ENCODE data around the gene TAS2R20. TPM values are rescaled to one million over a fixed set of nuclear protein-coding genes. Genes with fewer than 3 reads are reported as not detected.
A peak's percentile ranks its signal among the peaks of the same experiment; 100 is the strongest.
"Not testable (repeated sequence)": the region's sequence is repeated elsewhere in the genome, so short reads cannot be mapped to it uniquely, and the experiment has no call there.

Gene TAS2R20, protein sequence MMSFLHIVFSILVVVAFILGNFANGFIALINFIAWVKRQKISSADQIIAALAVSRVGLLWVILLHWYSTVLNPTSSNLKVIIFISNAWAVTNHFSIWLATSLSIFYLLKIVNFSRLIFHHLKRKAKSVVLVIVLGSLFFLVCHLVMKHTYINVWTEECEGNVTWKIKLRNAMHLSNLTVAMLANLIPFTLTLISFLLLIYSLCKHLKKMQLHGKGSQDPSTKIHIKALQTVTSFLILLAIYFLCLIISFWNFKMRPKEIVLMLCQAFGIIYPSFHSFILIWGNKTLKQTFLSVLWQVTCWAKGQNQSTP
- total RNA-seq: 0.45 TPM

DNA sequence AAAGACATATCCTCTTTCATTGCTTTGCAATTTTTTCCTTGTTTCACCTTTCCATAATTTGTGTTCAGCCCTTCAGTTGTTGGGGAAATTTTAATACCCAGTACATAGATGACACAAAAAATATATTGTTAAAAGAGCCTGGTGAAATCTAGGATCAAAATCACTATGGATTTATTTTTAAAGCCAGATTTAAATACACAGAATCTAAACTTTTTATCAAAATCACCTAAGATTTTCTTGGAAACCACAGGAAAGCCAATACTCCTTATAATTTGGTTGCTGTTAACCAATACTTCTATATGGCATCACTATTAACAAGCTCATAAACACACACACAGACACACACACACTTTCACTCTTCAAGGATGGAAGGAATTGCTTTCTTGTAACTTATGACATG, at the start of gene TAS2R20:
Gene TAS2R20, minus strand, starts transcription at position 101 of the 400 bp plus-strand sequence. CDS start 429 bp downstream, outside the sequence.
- DNase-seq (ENCODE audit: low spot score): no peak
- ATAC-seq: no peak

DNA sequence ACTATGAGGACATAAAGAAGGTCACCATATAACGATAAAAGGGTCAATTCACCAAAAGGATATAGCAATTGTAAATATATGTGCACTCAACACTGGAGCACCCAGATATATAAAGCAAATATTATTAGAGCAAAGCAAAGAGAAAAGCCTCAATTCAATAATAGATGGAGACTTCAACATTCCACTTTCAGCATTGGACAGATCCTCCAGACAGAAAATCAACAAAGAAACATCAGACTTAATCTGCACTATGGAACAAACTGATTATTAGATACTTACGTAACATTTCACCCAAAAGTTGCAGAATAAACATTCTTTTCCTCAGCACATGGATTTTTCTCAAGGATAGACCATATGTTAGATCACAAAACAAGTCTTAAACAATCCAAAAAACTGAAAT, 43.3 kb upstream of the TAS2R20 start:
- ATAC-seq; DNase-seq (ENCODE audit: low spot score): not testable (repeated sequence)

DNA sequence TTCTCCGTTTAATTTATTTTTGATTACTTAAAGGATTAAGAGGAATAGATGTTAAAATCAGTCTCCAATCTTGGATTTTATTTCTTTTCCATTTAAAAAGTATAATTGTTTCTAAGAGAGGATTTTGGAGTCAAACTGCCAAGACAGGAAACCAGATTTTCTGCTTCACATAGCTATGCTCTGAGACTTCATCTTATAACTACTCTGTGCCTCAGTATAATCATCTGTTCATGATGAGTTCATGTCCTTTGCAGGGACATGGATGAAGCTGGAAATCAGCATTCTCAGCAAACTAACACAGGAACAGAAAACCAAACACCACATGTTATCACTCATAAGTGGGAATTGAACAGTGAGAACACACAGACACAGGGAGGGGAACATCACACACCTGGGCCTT, 42.1 kb upstream of the TAS2R20 start:
- DNase-seq (ENCODE audit: low spot score) (no peak), ATAC-seq (no peak)

DNA sequence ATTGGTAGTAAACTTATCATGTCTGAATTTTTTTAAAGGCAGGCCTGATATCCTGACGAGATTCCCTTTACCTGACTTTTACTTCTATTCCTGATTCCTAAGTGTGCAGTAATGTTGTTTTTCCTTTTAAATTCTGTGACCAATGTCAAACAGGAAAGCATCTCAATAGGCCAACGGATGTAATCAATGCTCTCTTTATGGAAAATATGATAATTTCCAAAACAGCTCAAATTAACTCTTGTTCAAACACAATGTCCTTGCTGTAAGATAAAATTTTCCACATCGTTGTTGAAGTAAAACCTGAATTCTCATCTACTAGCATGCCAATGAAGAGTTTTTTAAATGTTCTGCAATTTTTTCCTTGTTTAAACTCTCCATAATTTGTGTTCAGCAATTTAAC, 41.1 kb upstream of the TAS2R20 start:
- no peak for DNase-seq (ENCODE audit: low spot score)
- ATAC-seq: no peak

DNA sequence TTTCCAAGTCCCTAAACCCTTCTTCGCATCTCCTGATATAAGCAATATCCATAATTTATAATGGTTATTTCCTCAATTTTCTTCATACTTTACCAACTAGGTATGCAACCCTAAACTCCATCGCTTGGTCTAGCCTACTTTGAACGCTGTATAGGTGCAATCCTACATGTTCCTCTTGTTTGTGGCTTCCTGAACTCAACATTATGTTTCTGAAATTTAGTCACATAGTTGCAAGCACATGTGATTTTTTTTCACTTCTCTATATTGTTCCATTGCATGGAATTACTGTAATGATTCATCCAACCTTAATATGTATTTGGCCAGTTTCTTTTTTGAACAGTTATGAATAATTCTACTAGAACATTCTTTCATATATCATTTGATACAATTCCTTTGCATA, 35.9 kb upstream of the TAS2R20 start:
- ATAC-seq; DNase-seq (ENCODE audit: low spot score): not testable (repeated sequence)

DNA sequence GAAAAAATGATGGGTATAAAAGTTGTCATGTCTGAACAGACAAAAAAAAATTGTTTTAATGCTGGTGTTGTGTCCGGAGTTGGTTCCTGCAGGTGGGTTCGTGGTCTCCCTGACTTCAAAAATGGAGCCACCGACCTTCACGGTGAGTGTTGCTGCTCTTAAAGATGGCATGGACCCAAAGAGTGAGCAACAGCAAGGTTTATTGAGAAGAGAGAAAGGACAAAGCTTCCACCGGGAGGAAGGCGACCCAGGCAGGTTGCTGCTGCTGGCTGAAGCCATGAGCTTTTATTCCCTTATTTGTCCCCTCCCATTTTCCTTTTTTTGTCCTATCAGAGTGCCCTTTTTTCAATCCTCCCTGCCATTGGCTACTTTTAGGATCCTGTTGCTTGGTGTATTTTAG, 33.2 kb upstream of the TAS2R20 start, which contains the start of gene TAS2R31:
Gene TAS2R31, minus strand, starts transcription at position 101 of the 400 bp plus-strand sequence. Its CDS starts 72 bp downstream, at position 29.
- ATAC-seq: no peak
- DNase-seq (ENCODE audit: low spot score): no peak

DNA sequence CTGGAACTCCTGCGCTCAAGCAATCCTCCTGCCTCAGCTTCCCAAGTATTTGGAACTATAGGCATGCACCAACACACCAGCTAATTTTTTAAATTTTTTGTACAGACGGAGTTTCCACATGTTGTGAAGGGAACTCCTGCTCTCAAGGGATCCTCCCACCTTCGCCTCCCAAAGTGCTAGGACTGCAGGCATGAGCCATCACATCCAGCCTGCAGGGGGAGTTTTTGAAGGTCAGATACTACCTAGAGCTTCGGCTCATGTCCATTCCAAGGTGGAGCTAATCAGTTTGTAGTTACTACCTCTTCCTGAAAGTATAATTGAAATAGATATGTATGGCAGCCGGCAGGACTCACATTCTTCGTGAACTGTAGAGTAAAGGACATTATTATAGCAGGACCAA, 28.0 kb upstream of the TAS2R20 start:
- no peak for ATAC-seq
- no peak for DNase-seq (ENCODE audit: low spot score)

DNA sequence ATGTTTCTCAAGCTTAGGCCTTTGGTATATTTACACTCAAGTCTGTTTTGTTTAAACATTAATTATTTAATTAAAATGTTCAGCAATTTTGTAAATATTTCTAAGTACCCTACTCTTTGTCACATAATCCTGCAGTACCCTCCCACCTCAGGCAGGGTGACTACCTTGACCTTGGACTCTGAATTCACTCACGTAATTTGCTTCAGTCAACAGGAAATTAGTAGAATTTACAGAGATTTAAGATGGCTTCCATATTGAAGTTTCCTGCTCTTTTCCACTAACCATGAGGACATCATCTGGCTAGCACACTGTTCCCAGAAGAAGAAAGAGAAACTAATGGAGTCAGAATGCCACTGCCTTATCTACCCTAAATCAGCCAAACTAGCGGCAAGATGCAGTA, 25.3 kb upstream of the TAS2R20 start:
- no peak for ATAC-seq
- no peak for DNase-seq (ENCODE audit: low spot score)

DNA sequence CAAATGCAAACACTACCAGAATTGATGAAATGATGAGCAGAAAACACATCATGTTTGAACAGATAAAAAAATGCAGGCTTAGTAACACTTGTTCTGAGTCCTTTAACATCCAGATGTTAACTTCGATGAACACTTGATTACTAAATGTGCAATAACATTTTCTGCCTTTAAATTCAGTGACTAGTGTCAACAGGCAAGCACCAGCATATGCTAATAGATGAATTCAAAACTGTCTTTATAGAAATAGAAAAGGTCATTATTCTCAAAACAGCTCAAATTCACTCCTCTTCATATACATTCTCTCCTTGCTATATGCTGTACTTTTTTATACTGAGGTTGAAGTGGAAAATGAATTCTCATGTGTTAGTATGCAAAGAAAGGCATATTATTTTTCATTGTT, 24.4 kb upstream of the TAS2R20 start, which contains the start of gene TAS2R19:
Gene TAS2R19, minus strand, starts transcription at position 101 of the 400 bp plus-strand sequence. Its CDS starts 49 bp downstream, at position 52.
- no peak for ATAC-seq
- no peak for DNase-seq (ENCODE audit: low spot score)

DNA sequence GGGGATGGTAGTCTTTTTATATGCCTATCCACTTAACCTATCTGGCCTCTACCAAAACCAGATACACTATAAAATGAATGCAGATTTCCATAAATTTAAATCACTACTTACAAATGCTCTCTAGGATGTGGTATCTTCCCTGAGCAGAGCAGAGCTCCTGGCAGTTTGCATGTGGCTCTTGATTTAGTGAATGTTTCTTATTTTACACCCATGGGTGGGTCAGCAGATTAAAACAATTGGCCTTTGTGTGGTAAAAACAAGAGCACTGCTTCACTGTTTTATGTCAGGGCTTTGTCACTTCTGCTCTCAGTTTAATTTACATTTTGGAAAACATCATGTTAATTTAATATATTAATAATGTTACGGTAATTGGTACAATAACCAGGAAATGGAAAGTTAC, 18.8 kb upstream of the TAS2R20 start:
- ATAC-seq (no peak), DNase-seq (ENCODE audit: low spot score) (no peak)

DNA sequence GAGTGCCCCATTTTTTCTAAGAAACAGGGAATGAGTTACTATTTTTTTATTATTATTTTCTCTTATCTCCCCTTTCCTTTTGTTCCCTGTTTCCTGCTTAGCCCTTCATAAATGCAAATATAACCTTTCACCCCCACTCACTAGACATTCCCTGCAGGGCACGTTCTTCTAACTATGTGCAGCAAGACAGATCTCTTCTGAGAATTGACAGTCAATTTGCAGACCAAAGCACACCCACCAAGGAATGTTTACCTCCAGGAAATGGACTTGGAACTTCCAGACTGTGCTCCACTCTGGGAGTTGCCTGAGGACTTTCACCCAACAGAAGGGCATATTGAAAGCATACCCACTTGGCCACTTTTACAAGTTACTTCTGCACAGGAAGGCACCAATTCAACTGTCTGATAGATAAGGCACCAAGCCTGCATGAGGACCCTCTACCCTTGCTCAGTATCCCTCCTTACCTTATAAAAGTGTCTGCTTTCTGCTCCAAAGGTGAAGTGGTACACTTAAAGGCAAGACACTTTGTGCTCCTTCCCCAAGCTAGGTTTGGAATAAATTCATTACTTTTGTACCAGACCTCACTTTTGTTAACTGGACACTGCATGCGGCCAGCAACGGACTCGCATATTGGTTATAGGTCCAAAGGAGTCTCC, 17.8 kb upstream of the TAS2R20 start:
- DNase-seq (ENCODE audit: low spot score): no peak
- ATAC-seq: peak; percentile 90

DNA sequence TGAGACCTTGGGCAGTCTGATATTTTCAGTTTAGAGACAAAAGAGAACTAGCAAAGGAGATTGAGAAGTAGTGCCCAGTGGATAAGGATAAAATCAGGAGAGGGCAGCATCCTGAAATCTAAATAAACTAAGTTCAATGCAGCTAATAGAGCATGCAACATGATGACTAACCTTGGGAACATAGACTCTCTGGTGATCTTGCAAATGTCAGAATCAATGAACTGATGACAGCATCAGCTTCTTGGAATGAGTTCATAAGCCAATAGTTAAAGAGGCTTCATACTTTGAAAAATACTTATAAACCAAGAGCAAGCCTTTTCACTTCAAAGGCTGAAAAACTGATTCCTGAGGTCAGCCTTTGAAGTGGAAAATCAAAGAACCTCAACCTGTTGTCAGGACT, 16.1 kb upstream of the TAS2R20 start:
- no peak for DNase-seq (ENCODE audit: low spot score)
- ATAC-seq: no peak

DNA sequence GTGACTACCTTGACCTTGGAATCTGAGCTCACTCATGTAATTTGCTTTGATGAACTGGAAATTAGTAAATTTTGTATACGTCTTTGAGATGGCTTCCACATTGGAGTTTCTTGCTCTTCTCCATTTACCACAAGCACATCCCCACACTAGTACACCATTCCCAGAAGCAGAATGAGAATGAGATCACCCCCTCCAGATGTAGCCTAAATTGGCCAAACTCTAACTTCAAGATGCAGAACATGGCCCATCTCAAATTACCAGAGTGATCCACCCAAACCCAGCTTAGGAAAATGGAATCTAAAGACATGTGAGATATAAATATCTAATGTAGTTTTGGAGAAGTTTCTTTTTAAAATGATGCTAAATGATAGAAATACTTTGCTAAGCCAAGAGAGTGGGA, 9.5 kb upstream of the TAS2R20 start:
- DNase-seq (ENCODE audit: low spot score) (no peak), ATAC-seq (no peak)

DNA sequence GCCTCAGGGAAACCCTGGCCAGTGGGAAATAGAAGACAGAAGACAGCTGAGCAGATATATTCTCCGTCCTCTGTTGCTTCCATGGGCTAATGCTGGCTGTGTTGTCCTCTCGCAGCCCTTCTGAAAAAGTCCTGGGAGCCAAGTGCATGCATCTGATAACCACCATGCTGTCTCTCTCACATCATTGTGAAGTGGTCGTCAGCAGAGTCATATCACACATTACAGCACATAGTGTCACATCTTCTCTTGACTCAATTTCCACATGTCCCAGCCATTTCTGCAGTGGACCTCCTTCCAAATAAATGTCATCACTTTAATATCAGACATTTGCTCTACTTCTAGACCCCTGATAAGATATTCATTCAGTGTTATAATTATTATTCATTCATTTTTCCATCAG, 3.8 kb downstream of the TAS2R20 start:
- ATAC-seq (no peak), DNase-seq (ENCODE audit: low spot score) (no peak)

DNA sequence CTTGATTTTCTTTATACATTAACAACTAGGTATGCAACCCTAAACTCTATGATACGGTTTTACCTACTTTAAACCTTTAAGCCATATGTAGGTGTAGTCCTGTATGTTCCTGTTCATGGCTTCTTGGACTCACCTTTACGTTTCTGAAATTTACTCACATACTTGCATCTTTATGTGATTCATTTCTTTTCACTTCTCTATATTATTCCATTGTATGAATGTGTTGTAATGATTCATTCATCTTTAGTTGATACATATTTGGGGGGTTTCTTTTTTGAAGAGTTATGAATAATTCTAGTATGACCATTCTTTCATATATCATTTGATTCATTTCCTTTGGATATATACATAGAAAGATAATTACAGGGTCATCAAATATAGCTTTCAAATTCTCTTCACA, 9.0 kb downstream of the TAS2R20 start:
- no peak for ATAC-seq
- no peak for DNase-seq (ENCODE audit: low spot score)

DNA sequence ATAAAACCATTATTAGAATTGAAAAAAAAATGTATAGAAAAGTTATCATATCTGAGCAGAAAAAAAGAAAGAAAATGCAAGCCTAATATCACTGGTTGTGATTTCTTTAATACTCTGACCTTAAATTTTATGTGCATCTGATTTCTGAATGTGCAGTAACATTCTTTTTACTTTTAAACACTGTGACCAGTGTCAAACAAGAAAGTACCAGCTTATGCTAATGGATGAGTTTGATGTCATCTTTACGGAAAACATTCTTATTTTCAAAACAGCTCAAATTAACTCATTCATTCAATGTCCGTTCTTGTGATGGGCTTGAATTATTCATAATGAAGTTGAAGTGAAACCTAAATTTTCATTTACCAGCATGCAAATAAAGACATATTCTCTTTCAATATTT, 11.3 kb downstream of the TAS2R20 start, which contains the start of gene TAS2R50:
Gene TAS2R50, minus strand, starts transcription at position 101 of the 400 bp plus-strand sequence. Its CDS starts 52 bp downstream, at position 49.
- ATAC-seq (no peak), DNase-seq (ENCODE audit: low spot score) (no peak)

DNA sequence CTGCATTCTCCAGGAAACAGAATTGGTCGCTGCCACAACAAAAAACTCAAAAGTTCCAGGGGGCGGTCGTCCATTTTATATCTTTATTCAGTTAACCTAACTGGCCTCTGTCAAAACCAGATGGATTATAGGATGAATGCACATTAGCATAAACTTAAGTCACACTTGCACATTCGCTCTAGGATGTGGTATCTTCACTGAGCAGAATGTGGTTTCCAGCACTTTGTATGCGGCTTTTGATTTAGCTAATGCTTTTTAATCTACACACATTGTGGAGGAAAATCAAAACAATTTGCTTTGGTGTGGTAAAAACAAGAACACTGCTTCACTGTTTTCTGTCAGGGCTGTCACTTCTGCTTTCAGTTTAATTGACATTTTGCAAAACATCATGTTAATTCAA, 15.9 kb downstream of the TAS2R20 start:
- no peak for ATAC-seq
- DNase-seq (ENCODE audit: low spot score): no peak

DNA sequence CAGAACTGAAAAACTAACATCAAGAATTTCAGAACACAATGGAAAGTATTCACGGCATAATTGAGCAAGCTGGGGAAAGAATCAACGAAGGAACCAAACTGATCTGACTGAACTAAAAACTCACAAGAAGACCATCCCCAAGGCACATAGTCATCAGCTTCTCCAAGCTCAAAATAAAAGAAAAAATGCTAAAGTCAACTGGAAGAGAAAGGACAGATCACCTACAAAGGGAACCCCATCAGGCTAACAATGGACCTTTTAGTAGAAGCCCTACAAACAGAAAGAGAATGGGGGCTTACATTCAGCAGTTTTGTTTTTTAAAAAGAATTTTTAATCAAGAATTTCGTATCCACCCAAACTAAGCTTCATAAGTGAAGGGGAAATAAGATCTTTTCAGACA, 23.1 kb downstream of the TAS2R20 start:
- no peak for DNase-seq (ENCODE audit: low spot score)
- ATAC-seq: no peak

DNA sequence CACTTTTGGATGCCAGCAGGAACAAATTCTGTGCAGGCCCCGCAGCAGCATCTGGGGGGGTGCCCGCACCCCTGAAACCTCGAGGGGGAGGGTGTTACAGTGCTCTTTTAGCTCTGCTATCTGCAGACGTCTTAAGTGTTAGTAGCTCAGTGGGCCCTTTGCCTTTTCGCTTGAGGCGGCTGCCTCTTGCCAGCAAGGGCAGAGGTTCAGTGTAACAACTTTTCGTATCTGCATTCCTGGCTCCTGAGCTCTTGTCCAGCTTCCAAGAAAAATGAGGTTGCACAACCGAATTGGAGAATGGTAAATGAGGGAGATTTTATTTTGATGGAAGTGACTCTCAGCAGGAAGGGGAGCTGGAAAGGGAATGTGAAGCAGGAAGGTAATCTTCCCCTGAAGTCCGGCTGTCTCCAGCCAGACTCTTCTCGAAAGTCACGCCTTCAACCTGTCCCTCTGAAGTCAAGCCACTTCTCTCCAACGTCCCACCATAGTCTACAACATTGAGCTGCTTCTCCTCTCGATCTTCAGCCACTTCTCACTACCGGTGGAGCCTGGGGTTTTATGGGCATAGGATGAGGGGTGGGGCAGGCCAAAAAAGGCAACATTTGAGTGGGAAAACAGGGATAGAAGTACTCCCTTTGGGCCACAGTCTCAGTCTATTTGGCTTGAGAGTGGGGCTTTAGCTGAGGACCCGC, 29.2 kb downstream of the TAS2R20 start:
- ATAC-seq: peak; percentile 98

DNA sequence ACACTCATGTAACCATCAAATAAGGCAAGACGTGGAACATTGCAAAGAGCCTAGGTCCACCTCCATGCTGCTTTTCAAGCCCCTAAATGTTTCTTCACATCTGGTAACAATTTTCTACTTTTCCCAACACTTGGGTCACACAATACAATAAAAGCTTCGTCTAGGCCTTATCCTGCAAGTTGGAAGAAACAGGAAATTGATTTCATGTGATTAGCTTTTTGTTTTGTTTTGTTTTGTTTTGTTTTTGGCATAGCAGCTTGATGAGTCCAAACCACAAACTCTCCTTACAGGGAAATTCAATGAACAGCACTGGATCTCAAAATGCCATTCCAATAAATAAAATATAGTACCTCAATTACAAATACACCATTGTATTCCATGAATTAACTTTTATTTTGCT, 30.7 kb downstream of the TAS2R20 start:
- DNase-seq (ENCODE audit: low spot score): no peak
- no peak for ATAC-seq

More for the DNA sequence above, 29.2 kb downstream of the TAS2R20 start:
- peak; percentile 71 for DNase-seq (ENCODE audit: low spot score)

DNA sequence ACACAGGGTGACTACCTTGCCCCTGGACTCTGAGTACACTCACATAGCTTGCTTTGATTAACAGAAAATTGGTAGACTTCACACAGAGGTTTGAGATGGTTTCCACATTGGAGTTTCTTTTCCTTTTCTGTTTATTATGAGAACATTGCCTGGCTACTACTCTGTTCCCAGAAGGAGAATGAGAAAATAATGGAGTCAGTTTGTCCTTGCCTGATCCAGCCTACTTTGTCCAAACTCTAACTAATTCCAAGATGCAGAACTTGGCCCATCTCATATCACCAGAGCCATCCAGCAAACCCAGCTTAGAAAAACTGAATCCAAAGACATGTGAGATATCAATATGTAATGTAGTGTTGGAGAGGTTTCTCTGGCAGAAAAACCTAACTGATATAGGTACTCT, 31.8 kb downstream of the TAS2R20 start:
- ATAC-seq: no peak
- no peak for DNase-seq (ENCODE audit: low spot score)

DNA sequence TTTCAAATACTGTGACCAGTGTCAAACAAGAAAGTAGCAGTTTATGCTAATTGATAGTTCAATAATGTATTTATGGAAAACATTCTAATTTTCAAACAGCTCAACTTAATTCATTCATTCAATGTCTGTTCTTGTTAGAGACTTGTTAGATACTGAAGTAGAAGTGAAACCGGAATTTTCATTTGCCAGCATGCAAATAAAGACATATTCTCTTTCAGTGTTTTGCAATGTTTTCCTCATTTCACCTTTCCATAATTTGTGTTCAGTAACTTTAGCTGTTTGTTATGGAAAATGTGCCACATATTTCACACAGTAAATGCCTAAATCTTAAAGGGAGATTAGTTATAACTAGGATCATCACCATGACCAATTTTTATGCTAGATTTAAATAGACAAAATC, 32.6 kb downstream of the TAS2R20 start:
- no peak for ATAC-seq

More for the DNA sequence above, 32.6 kb downstream of the TAS2R20 start:
- no peak for DNase-seq (ENCODE audit: low spot score)
